WTC11 (cell line): ENCODE data around the gene POLR3A. TPM values are rescaled to one million over a fixed set of nuclear protein-coding genes. Genes with fewer than 3 reads are reported as not detected.

Experiments
- ATAC-seq: fragments of 200-7000 bp; cut with Tn5 transposase; 2 replicates; pipeline ENCODE4 v1.10.0; 2021; ENCODE audit warnings: mild to moderate bottlenecking, moderate library complexity
- CTCF ChIA-PET: fragments of 300-600 bp; sonication (Branson Sonifier 250); formaldehyde crosslinking; loops from one replicate; lab custom pipeline; 2021; ENCODE audit warnings: antibody characterized with exemption; lab: Charles Lee
- POLR2A ChIA-PET: fragments of 350-600 bp; sonication (Branson Sonifier 250); formaldehyde crosslinking; loops from one replicate; lab custom pipeline; 2021; ENCODE audit warnings: antibody characterized with exemption; lab: Charles Lee
- DNase-seq: peaks from one replicate; pipeline ENCODE4 v3.0.0; 2021; ENCODE audit warnings: low spot score
- H3K27ac Mint-ChIP-seq: 2 replicates; pipeline ENCODE4 v1.8.0; 2021; ENCODE audit warnings: mixed read lengths
- H3K27me3 Mint-ChIP-seq: 2 replicates; pipeline ENCODE4 v1.8.0; 2021; ENCODE audit warnings: low read depth, mild to moderate bottlenecking, moderate library complexity, mixed read lengths
- H3K36me3 Mint-ChIP-seq: 2 replicates; pipeline ENCODE4 v1.8.0; 2021; ENCODE audit warnings: mixed read lengths
- H3K4me1 Mint-ChIP-seq: 2 replicates; pipeline ENCODE4 v1.8.0; 2022; ENCODE audit warnings: mixed read lengths
- H3K4me3 Mint-ChIP-seq: 2 replicates; pipeline ENCODE4 v1.8.0; 2021; ENCODE audit warnings: mild to moderate bottlenecking, moderate library complexity, mixed read lengths
- H3K9me3 Mint-ChIP-seq: 2 replicates; pipeline ENCODE4 v1.8.0; 2021; ENCODE audit warnings: mixed read lengths
- ATF6 ChIP-seq: sonication (generic); formaldehyde crosslinking; IDR thresholded peaks from 2 replicates; pipeline ENCODE4 v1.8.1; 2023; ENCODE audit warnings: mild to moderate bottlenecking, missing genetic modification reagents
- CREB1 ChIP-seq: sonication (generic); formaldehyde crosslinking; IDR thresholded peaks from 2 replicates; pipeline ENCODE4 v1.8.0; 2023; ENCODE audit warnings: mild to moderate bottlenecking, missing genetic modification reagents
- ELF4 ChIP-seq: sonication (generic); formaldehyde crosslinking; IDR thresholded peaks from 2 replicates; pipeline ENCODE4 v1.8.1; 2022; ENCODE audit warnings: low read depth, mild to moderate bottlenecking, moderate library complexity, missing genetic modification reagents
- EMX1 ChIP-seq: fragments of 250-450 bp; sonication (Bioruptor Pico); IDR thresholded peaks from 2 replicates; pipeline ENCODE4 v1.8.0; 2021; ENCODE audit warnings: mild to moderate bottlenecking
- FOXP1 ChIP-seq: sonication (generic); formaldehyde crosslinking; IDR thresholded peaks from 2 replicates; pipeline ENCODE4 v1.8.0; 2022; ENCODE audit warnings: missing genetic modification reagents, mild to moderate bottlenecking, moderate library complexity, borderline replicate concordance
- MYBL2 ChIP-seq: sonication (generic); formaldehyde crosslinking; IDR thresholded peaks from 2 replicates; pipeline ENCODE4 v1.8.1; 2023; ENCODE audit warnings: mild to moderate bottlenecking, moderate library complexity, missing genetic modification reagents
- PRDM15 ChIP-seq: sonication (generic); formaldehyde crosslinking; IDR thresholded peaks from 2 replicates; pipeline ENCODE4 v1.8.0; 2022; ENCODE audit warnings: missing genetic modification reagents
- RORB ChIP-seq: fragments of 250-450 bp; sonication (Bioruptor Pico); IDR thresholded peaks from 2 replicates; pipeline ENCODE4 v1.9.0; 2021; ENCODE audit warnings: mild to moderate bottlenecking
- TEAD1 ChIP-seq: sonication (generic); formaldehyde crosslinking; IDR thresholded peaks from 2 replicates; pipeline ENCODE4 v1.8.0; 2022; ENCODE audit warnings: mild to moderate bottlenecking, missing genetic modification reagents
- USF1 ChIP-seq: sonication (generic); formaldehyde crosslinking; IDR thresholded peaks from 2 replicates; pipeline ENCODE4 v1.8.0; 2022; ENCODE audit warnings: mild to moderate bottlenecking, missing genetic modification reagents
- ZBTB21 ChIP-seq: sonication (generic); formaldehyde crosslinking; IDR thresholded peaks from 2 replicates; pipeline ENCODE4 v1.8.1; 2023; ENCODE audit warnings: mild to moderate bottlenecking, missing genetic modification reagents, borderline replicate concordance
- ZNF396 ChIP-seq: fragments of 250-450 bp; sonication (Bioruptor Pico); IDR thresholded peaks from 2 replicates; pipeline ENCODE4 v1.8.0; 2021; ENCODE audit warnings: mild to moderate bottlenecking, moderate library complexity, borderline replicate concordance
- total RNA-seq: library from RNA; stranded (reverse); gene quantifications from 3 replicates; pipeline ENCODE4 v1.2.3, GENCODE V29; 2021
- TF ChIP-seq, protein P1 (sequence below): fragments of 200-600 bp; IDR thresholded peaks from 2 replicates; pipeline ENCODE4 v1.8.0; 2022; ENCODE audit warnings: antibody characterized with exemption
- TF ChIP-seq, protein P2 (sequence below): sonication (generic); formaldehyde crosslinking; IDR thresholded peaks from 2 replicates; pipeline ENCODE4 v1.8.1; 2022; ENCODE audit warnings: missing genetic modification reagents, borderline replicate concordance
- TF ChIP-seq, protein P3 (sequence below): sonication (generic); formaldehyde crosslinking; IDR thresholded peaks from 2 replicates; pipeline ENCODE4 v1.8.0; 2023; ENCODE audit warnings: missing genetic modification reagents
- TF ChIP-seq, protein P4 (sequence below): fragments of 250-450 bp; sonication (Bioruptor Pico); IDR thresholded peaks from 2 replicates; pipeline ENCODE4 v2.1.2; 2022; ENCODE audit warnings: mild to moderate bottlenecking, moderate library complexity
- TF ChIP-seq, protein P5 (sequence below): fragments of 250-450 bp; sonication (Bioruptor Pico); IDR thresholded peaks from 2 replicates; pipeline ENCODE4 v1.9.0; 2021; ENCODE audit warnings: mild to moderate bottlenecking, borderline replicate concordance

Gene POLR3A
- total RNA-seq, 1 experiment from 2014 or later, result 32.2 TPM

GRCh38 chr10:77963901-77964300, 65.4 kb downstream of the POLR3A start:
- no peak for ATAC-seq
- H3K27ac Mint-ChIP-seq, result no peak overlapping the region
- H3K36me3 Mint-ChIP-seq, result peaks cover 19% of the 10 kb centered on the region
- peaks cover 6% of the 10 kb centered on the region for H3K4me1 Mint-ChIP-seq
- no peak for DNase-seq
- ChIA-PET CTCF (interaction anchor here (0.6 to 1.3 kb wide), 2 partner anchors 9 to 11 kb away, joined by 3 to 4 read pairs; no protein-coding TSS in a partner anchor), POLR2A (no interaction called here)
- no peaks in the 10 kb centered on the region; the same call in 1 of the 2 replicates for H3K27me3 Mint-ChIP-seq
- no peak overlapping the region for H3K4me3 Mint-ChIP-seq
- peaks cover 21% of the 10 kb centered on the region for H3K9me3 Mint-ChIP-seq
- TF ChIP-seq, protein P1, sequence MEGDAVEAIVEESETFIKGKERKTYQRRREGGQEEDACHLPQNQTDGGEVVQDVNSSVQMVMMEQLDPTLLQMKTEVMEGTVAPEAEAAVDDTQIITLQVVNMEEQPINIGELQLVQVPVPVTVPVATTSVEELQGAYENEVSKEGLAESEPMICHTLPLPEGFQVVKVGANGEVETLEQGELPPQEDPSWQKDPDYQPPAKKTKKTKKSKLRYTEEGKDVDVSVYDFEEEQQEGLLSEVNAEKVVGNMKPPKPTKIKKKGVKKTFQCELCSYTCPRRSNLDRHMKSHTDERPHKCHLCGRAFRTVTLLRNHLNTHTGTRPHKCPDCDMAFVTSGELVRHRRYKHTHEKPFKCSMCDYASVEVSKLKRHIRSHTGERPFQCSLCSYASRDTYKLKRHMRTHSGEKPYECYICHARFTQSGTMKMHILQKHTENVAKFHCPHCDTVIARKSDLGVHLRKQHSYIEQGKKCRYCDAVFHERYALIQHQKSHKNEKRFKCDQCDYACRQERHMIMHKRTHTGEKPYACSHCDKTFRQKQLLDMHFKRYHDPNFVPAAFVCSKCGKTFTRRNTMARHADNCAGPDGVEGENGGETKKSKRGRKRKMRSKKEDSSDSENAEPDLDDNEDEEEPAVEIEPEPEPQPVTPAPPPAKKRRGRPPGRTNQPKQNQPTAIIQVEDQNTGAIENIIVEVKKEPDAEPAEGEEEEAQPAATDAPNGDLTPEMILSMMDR, result no peak
- TF ChIP-seq ZBTB21 (CRISPR knock-in tag), result no peak
- TF ChIP-seq PRDM15, result no peak
- TF ChIP-seq ZNF396 (CRISPR knock-in tag), result no peak
- no peak for TF ChIP-seq USF1
- TF ChIP-seq ELF4 (CRISPR knock-in tag), result no peak
- TF ChIP-seq, protein P2, sequence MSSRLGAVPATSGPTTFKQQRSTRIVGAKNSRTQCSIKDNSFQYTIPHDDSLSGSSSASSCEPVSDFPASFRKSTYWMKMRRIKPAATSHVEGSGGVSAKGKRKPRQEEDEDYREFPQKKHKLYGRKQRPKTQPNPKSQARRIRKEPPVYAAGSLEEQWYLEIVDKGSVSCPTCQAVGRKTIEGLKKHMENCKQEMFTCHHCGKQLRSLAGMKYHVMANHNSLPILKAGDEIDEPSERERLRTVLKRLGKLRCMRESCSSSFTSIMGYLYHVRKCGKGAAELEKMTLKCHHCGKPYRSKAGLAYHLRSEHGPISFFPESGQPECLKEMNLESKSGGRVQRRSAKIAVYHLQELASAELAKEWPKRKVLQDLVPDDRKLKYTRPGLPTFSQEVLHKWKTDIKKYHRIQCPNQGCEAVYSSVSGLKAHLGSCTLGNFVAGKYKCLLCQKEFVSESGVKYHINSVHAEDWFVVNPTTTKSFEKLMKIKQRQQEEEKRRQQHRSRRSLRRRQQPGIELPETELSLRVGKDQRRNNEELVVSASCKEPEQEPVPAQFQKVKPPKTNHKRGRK (CRISPR knock-in tag), result no peak
- TF ChIP-seq FOXP1, result no peak
- no peak for TF ChIP-seq MYBL2
- TF ChIP-seq CREB1 (CRISPR knock-in tag), result no peak
- TF ChIP-seq RORB, result no peak
- TF ChIP-seq, protein P3, sequence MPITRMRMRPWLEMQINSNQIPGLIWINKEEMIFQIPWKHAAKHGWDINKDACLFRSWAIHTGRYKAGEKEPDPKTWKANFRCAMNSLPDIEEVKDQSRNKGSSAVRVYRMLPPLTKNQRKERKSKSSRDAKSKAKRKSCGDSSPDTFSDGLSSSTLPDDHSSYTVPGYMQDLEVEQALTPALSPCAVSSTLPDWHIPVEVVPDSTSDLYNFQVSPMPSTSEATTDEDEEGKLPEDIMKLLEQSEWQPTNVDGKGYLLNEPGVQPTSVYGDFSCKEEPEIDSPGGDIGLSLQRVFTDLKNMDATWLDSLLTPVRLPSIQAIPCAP (CRISPR knock-in tag), result no peak
- TF ChIP-seq ATF6 (CRISPR knock-in tag), result no peak
- TF ChIP-seq TEAD1, result no peak
- TF ChIP-seq, protein P4, sequence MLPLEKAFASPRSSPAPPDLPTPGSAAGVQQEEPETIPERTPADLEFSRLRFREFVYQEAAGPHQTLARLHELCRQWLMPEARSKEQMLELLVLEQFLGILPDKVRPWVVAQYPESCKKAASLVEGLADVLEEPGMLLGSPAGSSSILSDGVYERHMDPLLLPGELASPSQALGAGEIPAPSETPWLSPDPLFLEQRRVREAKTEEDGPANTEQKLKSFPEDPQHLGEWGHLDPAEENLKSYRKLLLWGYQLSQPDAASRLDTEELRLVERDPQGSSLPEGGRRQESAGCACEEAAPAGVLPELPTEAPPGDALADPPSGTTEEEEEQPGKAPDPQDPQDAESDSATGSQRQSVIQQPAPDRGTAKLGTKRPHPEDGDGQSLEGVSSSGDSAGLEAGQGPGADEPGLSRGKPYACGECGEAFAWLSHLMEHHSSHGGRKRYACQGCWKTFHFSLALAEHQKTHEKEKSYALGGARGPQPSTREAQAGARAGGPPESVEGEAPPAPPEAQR (CRISPR knock-in tag), result no peak
- TF ChIP-seq, protein P5, sequence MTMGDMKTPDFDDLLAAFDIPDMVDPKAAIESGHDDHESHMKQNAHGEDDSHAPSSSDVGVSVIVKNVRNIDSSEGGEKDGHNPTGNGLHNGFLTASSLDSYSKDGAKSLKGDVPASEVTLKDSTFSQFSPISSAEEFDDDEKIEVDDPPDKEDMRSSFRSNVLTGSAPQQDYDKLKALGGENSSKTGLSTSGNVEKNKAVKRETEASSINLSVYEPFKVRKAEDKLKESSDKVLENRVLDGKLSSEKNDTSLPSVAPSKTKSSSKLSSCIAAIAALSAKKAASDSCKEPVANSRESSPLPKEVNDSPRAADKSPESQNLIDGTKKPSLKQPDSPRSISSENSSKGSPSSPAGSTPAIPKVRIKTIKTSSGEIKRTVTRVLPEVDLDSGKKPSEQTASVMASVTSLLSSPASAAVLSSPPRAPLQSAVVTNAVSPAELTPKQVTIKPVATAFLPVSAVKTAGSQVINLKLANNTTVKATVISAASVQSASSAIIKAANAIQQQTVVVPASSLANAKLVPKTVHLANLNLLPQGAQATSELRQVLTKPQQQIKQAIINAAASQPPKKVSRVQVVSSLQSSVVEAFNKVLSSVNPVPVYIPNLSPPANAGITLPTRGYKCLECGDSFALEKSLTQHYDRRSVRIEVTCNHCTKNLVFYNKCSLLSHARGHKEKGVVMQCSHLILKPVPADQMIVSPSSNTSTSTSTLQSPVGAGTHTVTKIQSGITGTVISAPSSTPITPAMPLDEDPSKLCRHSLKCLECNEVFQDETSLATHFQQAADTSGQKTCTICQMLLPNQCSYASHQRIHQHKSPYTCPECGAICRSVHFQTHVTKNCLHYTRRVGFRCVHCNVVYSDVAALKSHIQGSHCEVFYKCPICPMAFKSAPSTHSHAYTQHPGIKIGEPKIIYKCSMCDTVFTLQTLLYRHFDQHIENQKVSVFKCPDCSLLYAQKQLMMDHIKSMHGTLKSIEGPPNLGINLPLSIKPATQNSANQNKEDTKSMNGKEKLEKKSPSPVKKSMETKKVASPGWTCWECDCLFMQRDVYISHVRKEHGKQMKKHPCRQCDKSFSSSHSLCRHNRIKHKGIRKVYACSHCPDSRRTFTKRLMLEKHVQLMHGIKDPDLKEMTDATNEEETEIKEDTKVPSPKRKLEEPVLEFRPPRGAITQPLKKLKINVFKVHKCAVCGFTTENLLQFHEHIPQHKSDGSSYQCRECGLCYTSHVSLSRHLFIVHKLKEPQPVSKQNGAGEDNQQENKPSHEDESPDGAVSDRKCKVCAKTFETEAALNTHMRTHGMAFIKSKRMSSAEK (CRISPR knock-in tag), result no peak
- TF ChIP-seq EMX1 (CRISPR knock-in tag), result no peak
